GM23338 (cell line): ENCODE results near the gene SNN. TPM values are rescaled to one million over a fixed set of nuclear protein-coding genes. Genes with fewer than 3 reads are reported as not detected.

Source experiments
- ATAC-seq: fragments of 200-7000 bp; cut with Tn5 transposase; 3 replicates; pipeline ENCODE4 v1.9.1; 2020
- DNase-seq: peaks from one replicate; pipeline ENCODE4 v3.0.0-alpha.2; 2015; ENCODE audit warnings: low spot score
- H2AFZ ChIP-seq: fragments of 200-600 bp; sonication (generic); 2 replicates; pipeline ENCODE4 v1.8.0; 2016; ENCODE audit warnings: antibody characterized with exemption, mild to moderate bottlenecking, moderate library complexity
- H3F3A ChIP-seq: fragments of 200-600 bp; sonication (generic); replicated peaks from 2 replicates; pipeline ENCODE4 v1.8.0; 2017; ENCODE audit warnings: antibody characterized with exemption, mixed run types, low read depth
- H3K27ac ChIP-seq: fragments of 200-600 bp; sonication (generic); 2 replicates; pipeline ENCODE4 v1.6.1; 2016; ENCODE audit warnings: low read depth
- H3K27me3 ChIP-seq: fragments of 200-600 bp; sonication (generic); 2 replicates; pipeline ENCODE4 v1.8.0; 2016; ENCODE audit warnings: mild to moderate bottlenecking, mixed run types, moderate library complexity; ENCODE audit not compliant: insufficient read depth
- H3K36me3 ChIP-seq: fragments of 200-600 bp; sonication (generic); 2 replicates; pipeline ENCODE4 v1.8.0; 2016; ENCODE audit warnings: mild to moderate bottlenecking; ENCODE audit not compliant: insufficient read depth
- H3K4me1 ChIP-seq: fragments of 200-600 bp; sonication (generic); 2 replicates; pipeline ENCODE4 v1.8.0; 2016; ENCODE audit warnings: mild to moderate bottlenecking, moderate library complexity; ENCODE audit not compliant: insufficient read depth
- H3K4me2 ChIP-seq: fragments of 200-600 bp; sonication (generic); 2 replicates; pipeline ENCODE4 v1.7.1; 2017; ENCODE audit warnings: mixed run types
- H3K4me3 ChIP-seq: fragments of 200-600 bp; sonication (generic); 2 replicates; pipeline ENCODE4 v1.6.1; 2016; ENCODE audit warnings: mixed run types
- H3K79me2 ChIP-seq: fragments of 200-600 bp; sonication (generic); replicated peaks from 2 replicates; pipeline ENCODE4 v1.8.0; 2017; ENCODE audit warnings: mild to moderate bottlenecking; ENCODE audit not compliant: insufficient read depth
- H3K9me2 ChIP-seq: fragments of 200-600 bp; sonication (generic); 2 replicates; pipeline ENCODE4 v1.8.0; 2017; ENCODE audit not compliant: insufficient read depth
- H4K20me1 ChIP-seq: fragments of 200-600 bp; sonication (generic); replicated peaks from 2 replicates; pipeline ENCODE4 v1.8.0; 2017; ENCODE audit warnings: mild to moderate bottlenecking; ENCODE audit not compliant: insufficient read depth
- H3K27ac Mint-ChIP-seq: 2 replicates; pipeline ENCODE4 v1.8.0; 2020; ENCODE audit warnings: inconsistent platforms, mild to moderate bottlenecking, moderate library complexity, mixed read lengths
- H3K27me3 Mint-ChIP-seq: 3 replicates; pipeline ENCODE4 v1.8.0; 2022; ENCODE audit warnings: low read depth, mild to moderate bottlenecking, moderate library complexity, mixed read lengths, inconsistent platforms; ENCODE audit not compliant: insufficient read depth, poor library complexity
- H3K36me3 Mint-ChIP-seq: 3 replicates; pipeline ENCODE4 v1.8.0; 2021; ENCODE audit warnings: low read depth, mild to moderate bottlenecking, inconsistent platforms, moderate library complexity, mixed read lengths
- H3K4me1 Mint-ChIP-seq: 3 replicates; pipeline ENCODE4 v1.8.0; 2020; ENCODE audit warnings: mild to moderate bottlenecking, inconsistent platforms, mixed read lengths
- H3K4me3 Mint-ChIP-seq: 3 replicates; pipeline ENCODE4 v1.8.0; 2021; ENCODE audit warnings: moderate library complexity, mild to moderate bottlenecking, inconsistent platforms, mixed read lengths
- H3K9me3 Mint-ChIP-seq: 3 replicates; pipeline ENCODE4 v1.8.0; 2020; ENCODE audit warnings: moderate library complexity, mild to moderate bottlenecking, inconsistent platforms, mixed read lengths
- ZNF462 ChIP-seq: fragments of 250-450 bp; sonication (Bioruptor Pico); IDR thresholded peaks from 2 replicates; pipeline ENCODE4 v1.5.0; 2020; ENCODE audit warnings: mild to moderate bottlenecking, moderate library complexity
- polyA plus RNA-seq: library from polyadenylated mRNA; unstranded; fragments of >200 nt; fragmentation: Nextera tagmentation; extraction: Ambion mirVana; gene quantifications from 2 replicates; pipeline ENCODE4 v1.2.1, GENCODE V29; 2016
- total RNA-seq: library from RNA; depleted of rRNA; stranded (reverse); fragments of >200 nt; shearing (Covaris generic); gene quantifications from 2 replicates; pipeline ENCODE4 v1.2.3, GENCODE V29; 2014
- TF ChIP-seq, protein P1 (sequence below), 2 experiments: fragments of 200-600 bp in 1 of 2; sonication (generic) in 1 of 2; conservative IDR thresholded peaks; 2 replicates each; pipeline versions ENCODE4 v1.5.1 to v1.6.1; 2016 to 2017; ENCODE audit warnings: antibody characterized with exemption in 2 of 2, low read depth in 2 of 2, mild to moderate bottlenecking in 2 of 2, moderate library complexity in 1 of 2

SNN gene
- total and polyA plus RNA-seq, 2 experiments from 2014 or later, result 19.0 to 63.3 TPM

GRCh38 chr16:11715246-11715947, 47.1 kb downstream of the SNN start:
- Histone ChIP-seq H3K4me3 (no peak overlapping the region), H3K27me3 (no peaks in the 10 kb centered on the region), H3K9me2 (no peaks in the 10 kb centered on the region), H3K4me1 (0 out of 2 replicates have a peak, but pooled peaks cover 7% of the 10 kb centered on the region), H3K36me3 (no peaks in the 10 kb centered on the region), H3K4me2 (no peak overlapping the region), H2AFZ (no peak overlapping the region), H4K20me1 (0 out of 2 replicates have a peak, but pooled peaks cover 3% of the 10 kb centered on the region), H3F3A (no peaks in the 10 kb centered on the region), H3K79me2 (no peaks in the 10 kb centered on the region), H3K27ac (0 out of 2 replicates have a peak overlapping the region, but pooled peaks have one; percentile 17)
- Mint-ChIP-seq H3K4me1 (peaks cover 8% of the 10 kb centered on the region; the same call in 2 of the 3 replicates), H3K4me3 (no peak overlapping the region), H3K36me3 (peaks cover 6% of the 10 kb centered on the region; the same call in 2 of the 3 replicates), H3K27me3 (no peaks in the 10 kb centered on the region), H3K27ac (no peak overlapping the region), H3K9me3 (no peaks in the 10 kb centered on the region)
- TF ChIP-seq ZNF462, result no peak
- DNase-seq, result no peak
- no peak for ATAC-seq

DNA sequence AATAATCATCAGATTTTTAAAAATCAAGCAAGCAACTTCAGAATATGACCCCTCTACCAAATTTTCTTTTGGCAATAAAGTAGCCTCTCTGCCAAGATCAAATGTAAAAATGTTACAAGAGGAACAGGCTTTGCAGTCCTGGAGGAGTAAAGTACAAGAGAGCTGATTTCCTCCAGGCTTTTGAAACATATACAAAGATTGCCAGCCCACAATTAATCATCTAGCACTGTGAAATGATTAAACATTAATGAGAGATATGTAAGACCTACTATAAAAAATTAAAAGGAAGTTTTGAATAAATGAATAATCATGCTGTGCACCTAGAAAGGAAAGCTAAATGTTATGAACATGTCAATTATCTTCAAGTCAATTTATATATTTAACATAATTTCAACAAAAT, 48.1 kb downstream of the SNN start:
- Histone ChIP-seq H3K4me1 (0 out of 2 replicates have a peak, but pooled peaks cover 7% of the 10 kb centered on the region), H4K20me1 (no peaks in the 10 kb centered on the region), H3K36me3 (0 out of 2 replicates have a peak, but pooled peaks cover 3% of the 10 kb centered on the region), H3K27ac (no peak overlapping the region), H3K79me2 (no peaks in the 10 kb centered on the region), H3F3A (no peaks in the 10 kb centered on the region), H3K4me2 (no peak overlapping the region), H3K9me2 (no peaks in the 10 kb centered on the region), H2AFZ (no peak overlapping the region), H3K27me3 (no peaks in the 10 kb centered on the region), H3K4me3 (no peak overlapping the region)
- ATAC-seq (no peak), DNase-seq (no peak)
- Mint-ChIP-seq H3K27ac (no peak overlapping the region), H3K36me3 (peaks cover 6% of the 10 kb centered on the region; the same call in 2 of the 3 replicates), H3K4me3 (no peak overlapping the region), H3K9me3 (no peaks in the 10 kb centered on the region), H3K4me1 (peaks cover 8% of the 10 kb centered on the region; the same call in 2 of the 3 replicates), H3K27me3 (no peaks in the 10 kb centered on the region)
- TF ChIP-seq ZNF462, result no peak
- TF ChIP-seq, protein P1, sequence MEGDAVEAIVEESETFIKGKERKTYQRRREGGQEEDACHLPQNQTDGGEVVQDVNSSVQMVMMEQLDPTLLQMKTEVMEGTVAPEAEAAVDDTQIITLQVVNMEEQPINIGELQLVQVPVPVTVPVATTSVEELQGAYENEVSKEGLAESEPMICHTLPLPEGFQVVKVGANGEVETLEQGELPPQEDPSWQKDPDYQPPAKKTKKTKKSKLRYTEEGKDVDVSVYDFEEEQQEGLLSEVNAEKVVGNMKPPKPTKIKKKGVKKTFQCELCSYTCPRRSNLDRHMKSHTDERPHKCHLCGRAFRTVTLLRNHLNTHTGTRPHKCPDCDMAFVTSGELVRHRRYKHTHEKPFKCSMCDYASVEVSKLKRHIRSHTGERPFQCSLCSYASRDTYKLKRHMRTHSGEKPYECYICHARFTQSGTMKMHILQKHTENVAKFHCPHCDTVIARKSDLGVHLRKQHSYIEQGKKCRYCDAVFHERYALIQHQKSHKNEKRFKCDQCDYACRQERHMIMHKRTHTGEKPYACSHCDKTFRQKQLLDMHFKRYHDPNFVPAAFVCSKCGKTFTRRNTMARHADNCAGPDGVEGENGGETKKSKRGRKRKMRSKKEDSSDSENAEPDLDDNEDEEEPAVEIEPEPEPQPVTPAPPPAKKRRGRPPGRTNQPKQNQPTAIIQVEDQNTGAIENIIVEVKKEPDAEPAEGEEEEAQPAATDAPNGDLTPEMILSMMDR (conservative IDR thresholded peaks at IDR 0.05; ENCODE audit: low read depth in 2 of 2), result no peak
